Right renal pelvis (tissue), 4 donors: ENCODE data around the gene FPR2. TPM values are rescaled to one million over a fixed set of nuclear protein-coding genes. Genes with fewer than 3 reads are reported as not detected.
A peak's percentile ranks its signal among the peaks of the same experiment; 100 is the strongest.
"Not testable (repeated sequence)": the region's sequence is repeated elsewhere in the genome, so short reads cannot be mapped to it uniquely, and the experiment has no call there.

Experiments used
- DNase-seq, 4 donors: peaks; one replicate each; pipeline ENCODE4 v3.0.0-alpha.2; 2013; ENCODE audit warnings: low read depth in 4 of 4, low spot score in 3 of 4, missing footprints in 1 of 4
- polyA plus RNA-seq, 4 donors: library from polyadenylated mRNA; unstranded; fragments of 120-200 nt; gene quantifications; one replicate each; pipeline ENCODE4 v1.2.1, GENCODE V29; 2013; ENCODE audit not compliant: insufficient read length in 4 of 4

Gene FPR2
- polyA plus RNA-seq, 4 donors, result 0.22 to 0.34 (median 0.25) TPM; not detected in 1

- no peak for DNase-seq
These were observed 21.3 kb upstream of the FPR2 start for GRCh38 chr19:51739466-51740213.

- no peak for DNase-seq
These were observed 20.6 kb upstream of the FPR2 start for GRCh38 chr19:51740356-51740755.

GRCh38 chr19:51742789-51743188 is 18.2 kb upstream of the FPR2 start:
- no peak for DNase-seq

- DNase-seq, result no peak
These were observed 17.6 kb upstream of the FPR2 start for GRCh38 chr19:51743405-51743804.

GRCh38 chr19:51746731-51747130 is 14.2 kb upstream of the FPR2 start:
- DNase-seq, result no peak

GRCh38 chr19:51749979-51750378 is 11.0 kb upstream of the FPR2 start:
- DNase-seq, result no peak

- DNase-seq, result no peak
These were observed 10.4 kb upstream of the FPR2 start for GRCh38 chr19:51750400-51751094.

GRCh38 chr19:51751655-51752054 is 9.3 kb upstream of the FPR2 start, which contains the start of gene FPR1:
Gene FPR1 (minus strand): TSS chr19:51751878. CDS start chr19:51746994, 4,884 bp downstream.
- DNase-seq, result no peak

GRCh38 chr19:51754109-51754508 is 6.9 kb upstream of the FPR2 start:
- no peak for DNase-seq

- DNase-seq, result no peak
These were observed 6.2 kb upstream of the FPR2 start for GRCh38 chr19:51754770-51755169.

- DNase-seq, result no peak
These were observed 5.4 kb upstream of the FPR2 start for GRCh38 chr19:51755571-51755970.

- DNase-seq, result no peak
These were observed 716 bp downstream of the FPR2 start for GRCh38 chr19:51761696-51762095.

- DNase-seq, result no peak
These were observed 4.1 kb downstream of the FPR2 start for GRCh38 chr19:51765086-51765485.

GRCh38 chr19:51766461-51766860 is 5.5 kb downstream of the FPR2 start:
- no peak for DNase-seq

- DNase-seq, result no peak
These were observed 10.6 kb downstream of the FPR2 start for GRCh38 chr19:51771376-51772130.

- DNase-seq, result no peak
These were observed 12.0 kb downstream of the FPR2 start for GRCh38 chr19:51772977-51773376.

- not testable (repeated sequence) for DNase-seq
These were observed 15.6 kb downstream of the FPR2 start for GRCh38 chr19:51776561-51776960.

- peak; percentile 51 to 76 (median 64) for DNase-seq
These were observed 16.8 kb downstream of the FPR2 start for GRCh38 chr19:51777570-51778462.

- DNase-seq, result no peak
These were observed 18.2 kb downstream of the FPR2 start for GRCh38 chr19:51779181-51779580.

GRCh38 chr19:51779703-51780102 is 18.7 kb downstream of the FPR2 start:
- no peak for DNase-seq
